Right atrium auricular region (tissue), 2 donors: Measurements from ENCODE around the gene NCSTN. TPM values are rescaled to one million over a fixed set of nuclear protein-coding genes. Genes with fewer than 3 reads are reported as not detected.

ENCODE experiments used
- DNase-seq: peaks from one replicate; pipeline ENCODE4 v3.0.0-alpha.2; 2019; ENCODE audit warnings: low spot score
- H3K27ac ChIP-seq, 2 donors: fragments of 200-600 bp; sonication (generic); 1 replicate in 1 of 2; 2 replicates in 1 of 2; pipeline ENCODE4 v1.5.1; 2016 to 2019
- H3K27me3 ChIP-seq, 2 donors: fragments of 200-600 bp; sonication (generic); one replicate each; pipeline versions ENCODE4 v1.5.1 to v1.6.0; 2017 to 2019
- H3K36me3 ChIP-seq: fragments of 200-600 bp; sonication (generic); one replicate; pipeline ENCODE4 v1.5.1; 2016
- H3K4me1 ChIP-seq, 2 donors: fragments of 200-600 bp; sonication (generic); one replicate each; pipeline versions ENCODE4 v1.5.1 to v1.6.0; 2017 to 2019
- H3K4me3 ChIP-seq, 2 donors: fragments of 200-600 bp; sonication (generic); 1 replicate in 1 of 2; 2 replicates in 1 of 2; pipeline ENCODE4 v1.5.1; 2017 to 2019; ENCODE audit warnings: mild to moderate bottlenecking in 1 of 2, moderate library complexity in 1 of 2
- H3K9me3 ChIP-seq, 2 donors: fragments of 200-600 bp; sonication (generic); one replicate each; pipeline ENCODE4 v1.5.1; 2019
- total RNA-seq, 2 donors: library from RNA; depleted of rRNA; stranded (reverse); fragments of >200 nt; gene quantifications; one replicate each; pipeline ENCODE4 v1.1.0, GENCODE V29; 2016
- TF ChIP-seq, protein P1 (sequence below), 2 donors: fragments of 200-600 bp; sonication (generic); IDR thresholded peaks; one replicate each; pipeline ENCODE4 v1.5.1; 2019; ENCODE audit warnings: antibody characterized with exemption in 2 of 2

NCSTN gene
- total RNA-seq: 10 to 100 TPM; 63.4 to 71.3 TPM

DNA sequence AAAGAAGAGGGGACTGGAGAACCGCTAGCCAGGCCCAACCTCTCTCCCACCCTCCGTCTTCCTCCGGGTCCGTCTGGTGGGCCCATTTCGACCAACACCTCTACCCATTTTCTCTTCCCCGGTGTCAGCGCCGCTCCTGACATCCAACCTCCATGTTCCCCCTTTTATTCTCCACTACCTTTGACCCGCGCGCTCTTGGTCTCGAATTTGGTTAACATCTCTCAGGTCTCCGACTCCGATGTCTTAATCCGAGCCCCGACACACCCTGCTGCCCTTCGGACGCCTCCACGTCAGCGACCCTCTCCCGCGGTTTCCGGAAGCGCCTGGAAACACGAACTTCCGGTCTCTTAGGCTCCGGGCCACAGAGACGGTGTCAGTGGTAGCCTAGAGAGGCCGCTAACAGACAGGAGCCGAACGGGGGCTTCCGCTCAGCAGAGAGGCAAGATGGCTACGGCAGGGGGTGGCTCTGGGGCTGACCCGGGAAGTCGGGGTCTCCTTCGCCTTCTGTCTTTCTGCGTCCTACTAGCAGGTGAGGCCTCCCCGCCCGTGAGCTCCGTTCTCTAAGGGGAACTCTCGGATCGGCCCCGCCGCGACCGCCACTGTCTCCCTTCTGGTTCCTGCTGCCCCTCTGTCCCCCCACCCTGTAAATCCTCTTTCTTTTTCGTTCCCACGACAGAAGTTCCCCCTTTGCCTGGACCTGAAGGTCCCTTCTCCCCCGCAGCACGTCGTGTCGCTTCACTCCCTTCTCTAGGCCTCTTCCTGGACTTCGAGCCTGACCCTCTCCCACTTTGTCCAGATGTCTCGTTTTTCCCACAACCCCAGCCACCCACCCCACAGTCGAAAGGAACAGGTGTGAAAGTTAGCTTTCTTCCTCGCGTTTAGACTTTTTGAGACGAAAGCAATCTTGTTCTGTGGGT is at the start of gene NCSTN, which contains the start of gene COPA:
TSS of gene NCSTN (plus strand) at position 431 of the 917 bp plus-strand sequence. CDS start at position 445, 14 bp downstream.
TSS of gene COPA (minus strand) at position 298 of the 917 bp plus-strand sequence. CDS start at position 218, 80 bp downstream.
- H3K4me1 ChIP-seq: peaks cover 0 to 38% of the 10 kb centered on the region in 2 donors
- TF ChIP-seq, protein P1, sequence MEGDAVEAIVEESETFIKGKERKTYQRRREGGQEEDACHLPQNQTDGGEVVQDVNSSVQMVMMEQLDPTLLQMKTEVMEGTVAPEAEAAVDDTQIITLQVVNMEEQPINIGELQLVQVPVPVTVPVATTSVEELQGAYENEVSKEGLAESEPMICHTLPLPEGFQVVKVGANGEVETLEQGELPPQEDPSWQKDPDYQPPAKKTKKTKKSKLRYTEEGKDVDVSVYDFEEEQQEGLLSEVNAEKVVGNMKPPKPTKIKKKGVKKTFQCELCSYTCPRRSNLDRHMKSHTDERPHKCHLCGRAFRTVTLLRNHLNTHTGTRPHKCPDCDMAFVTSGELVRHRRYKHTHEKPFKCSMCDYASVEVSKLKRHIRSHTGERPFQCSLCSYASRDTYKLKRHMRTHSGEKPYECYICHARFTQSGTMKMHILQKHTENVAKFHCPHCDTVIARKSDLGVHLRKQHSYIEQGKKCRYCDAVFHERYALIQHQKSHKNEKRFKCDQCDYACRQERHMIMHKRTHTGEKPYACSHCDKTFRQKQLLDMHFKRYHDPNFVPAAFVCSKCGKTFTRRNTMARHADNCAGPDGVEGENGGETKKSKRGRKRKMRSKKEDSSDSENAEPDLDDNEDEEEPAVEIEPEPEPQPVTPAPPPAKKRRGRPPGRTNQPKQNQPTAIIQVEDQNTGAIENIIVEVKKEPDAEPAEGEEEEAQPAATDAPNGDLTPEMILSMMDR (IDR thresholded peaks at IDR 0.05): peak in 1 of 2 donors; percentile 30

DNA sequence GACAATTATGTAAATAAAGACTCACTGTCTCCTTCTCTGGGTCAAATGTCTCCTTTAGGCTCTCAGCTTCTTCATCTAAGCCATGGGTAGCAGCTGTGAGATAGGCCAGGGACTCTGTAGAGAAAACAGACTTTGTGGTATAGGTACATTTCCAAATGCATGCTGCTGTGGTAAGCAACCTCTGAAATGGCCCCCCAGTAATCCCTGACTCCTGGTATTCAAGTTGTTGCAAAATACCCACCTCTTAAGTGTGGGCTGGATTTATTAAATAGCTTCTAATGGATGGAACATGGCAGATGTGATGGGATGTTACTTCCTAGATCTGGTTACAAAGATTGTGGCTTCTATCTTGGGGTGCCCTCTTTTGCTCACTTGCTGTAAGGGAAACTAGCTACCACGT is 47.1 kb upstream of the NCSTN start:
- Histone ChIP-seq H3K4me1 (no peaks in the 10 kb centered on the region), H3K27ac (no peak overlapping the region), H3K27me3 (no peaks in the 10 kb centered on the region), H3K4me3 (no peak overlapping the region), H3K36me3 (peaks cover 96% of the 10 kb centered on the region), H3K9me3 (no peaks in the 10 kb centered on the region)
- TF ChIP-seq, protein P1 (IDR thresholded peaks at IDR 0.05): no peak
- DNase-seq: no peak

More for the DNA sequence above, at the start of gene NCSTN, which contains the start of gene COPA:
- H3K27me3 ChIP-seq: no peaks in the 10 kb centered on the region
- H3K27ac ChIP-seq: peak within 1 kb of the TSS; percentile 89 to 96
- peak; percentile 93 for DNase-seq
- H3K36me3 ChIP-seq: peaks cover 23% of the 10 kb centered on the region
- H3K4me3 ChIP-seq: peak within 1 kb of the TSS; percentile 87 to 94
- H3K9me3 ChIP-seq: no peaks in the 10 kb centered on the region

DNA sequence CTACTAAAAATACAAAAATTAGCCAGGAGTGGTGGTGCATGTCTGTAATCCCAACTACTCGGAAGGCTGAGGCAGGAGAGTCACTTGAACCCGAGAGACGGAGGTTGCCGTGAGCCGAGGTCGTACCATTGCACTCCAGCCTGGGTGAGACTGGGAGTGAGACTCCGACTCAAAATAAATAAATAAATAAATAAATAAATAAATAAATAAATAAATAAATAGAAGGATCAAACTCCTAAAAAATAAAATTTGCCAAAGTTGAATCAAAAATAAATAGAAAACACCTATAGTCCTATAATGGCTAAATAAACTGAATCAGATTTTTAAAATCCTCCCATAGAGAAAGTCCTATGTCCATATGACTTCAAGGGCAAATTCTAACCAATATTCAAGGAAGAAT is 43.0 kb upstream of the NCSTN start:
- TF ChIP-seq, protein P1 (IDR thresholded peaks at IDR 0.05): no peak
- Histone ChIP-seq H3K9me3 (no peaks in the 10 kb centered on the region), H3K4me3 (no peak overlapping the region), H3K4me1 (no peaks in the 10 kb centered on the region), H3K27me3 (no peaks in the 10 kb centered on the region), H3K36me3 (peaks cover 80% of the 10 kb centered on the region), H3K27ac (no peak overlapping the region)
- no peak for DNase-seq

DNA sequence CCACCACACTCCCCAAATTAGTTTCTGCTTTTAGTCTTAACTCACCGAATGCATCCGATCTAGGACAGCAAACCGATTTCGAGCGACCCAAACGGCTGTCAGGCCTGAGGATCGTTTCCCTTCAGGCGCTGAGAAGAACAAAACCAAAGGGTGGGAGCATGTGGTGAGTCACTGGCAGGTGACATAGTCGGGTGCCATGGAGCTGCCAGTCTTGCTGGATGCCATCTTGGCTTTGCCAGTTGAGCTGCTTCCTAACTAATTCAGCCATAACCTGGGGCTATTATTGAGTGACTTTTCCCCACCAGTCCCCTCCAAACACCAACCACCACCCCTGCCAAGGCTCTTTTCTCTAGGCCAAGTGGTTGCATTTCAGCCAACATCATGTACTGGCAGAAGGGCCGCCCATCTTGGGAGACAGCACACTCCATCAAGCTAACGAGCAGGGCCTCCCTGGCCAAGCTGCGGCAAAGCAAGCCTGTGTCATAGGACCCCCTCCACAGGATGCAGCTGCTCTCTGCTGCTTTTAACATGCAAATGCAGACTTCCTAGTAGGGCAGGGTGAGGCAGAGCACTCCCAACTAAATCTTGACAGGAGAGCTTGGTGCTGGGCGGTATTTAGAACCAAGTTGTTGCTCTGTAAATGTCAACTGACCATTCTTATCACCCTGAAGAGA is 35.9 kb upstream of the NCSTN start:
- no peaks in the 10 kb centered on the region for H3K27me3 ChIP-seq
- no peaks in the 10 kb centered on the region for H3K9me3 ChIP-seq
- H3K36me3 ChIP-seq: peaks cover 96% of the 10 kb centered on the region
- TF ChIP-seq, protein P1 (IDR thresholded peaks at IDR 0.05): no peak
- H3K4me1 ChIP-seq: no peaks in the 10 kb centered on the region
- peak overlapping the region; percentile 26 to 71 for H3K27ac ChIP-seq
- DNase-seq: no peak
- H3K4me3 ChIP-seq: no peak overlapping the region

DNA sequence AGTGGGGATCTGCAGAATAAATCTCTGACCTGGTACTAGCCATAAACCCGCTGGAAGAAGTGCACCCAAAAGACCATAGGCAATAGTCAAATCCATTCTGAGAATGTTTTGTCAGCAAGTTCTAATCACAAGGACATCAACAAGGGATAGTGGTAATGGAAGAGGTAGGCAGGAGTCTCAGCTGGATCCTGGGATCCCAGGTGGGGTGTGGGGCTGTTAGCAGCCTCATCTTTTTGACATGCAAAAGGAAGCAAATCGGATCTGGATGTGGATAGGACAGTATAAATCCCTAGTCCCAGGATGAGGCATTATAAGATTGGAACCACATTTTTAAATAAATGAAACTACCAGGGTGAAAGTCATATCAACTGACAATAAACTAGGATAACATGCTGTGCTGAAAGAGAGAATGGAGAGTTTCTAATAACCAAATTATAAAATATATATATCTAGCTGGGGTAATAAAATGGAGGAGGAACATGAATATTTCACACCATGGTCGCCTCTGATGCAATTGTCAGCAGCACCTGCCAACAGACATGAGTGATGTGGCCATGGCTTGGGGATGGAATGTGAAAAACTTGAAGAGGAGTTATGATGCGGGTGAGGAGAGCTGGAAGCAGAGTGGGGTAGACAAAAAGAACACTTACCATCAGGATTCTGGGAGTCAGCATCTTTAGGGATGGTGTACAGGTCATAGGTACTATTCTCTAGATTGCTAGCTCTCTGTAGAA is 34.6 kb upstream of the NCSTN start:
- H3K9me3 ChIP-seq: no peaks in the 10 kb centered on the region
- TF ChIP-seq, protein P1 (IDR thresholded peaks at IDR 0.05): no peak
- H3K36me3 ChIP-seq: peaks cover 99% of the 10 kb centered on the region
- peak overlapping the region; percentile 26 to 71 for H3K27ac ChIP-seq
- no peaks in the 10 kb centered on the region for H3K27me3 ChIP-seq
- H3K4me3 ChIP-seq: no peak overlapping the region
- no peaks in the 10 kb centered on the region for H3K4me1 ChIP-seq
- no peak for DNase-seq
